ENCODE data around the gene CPA3.

DNA sequence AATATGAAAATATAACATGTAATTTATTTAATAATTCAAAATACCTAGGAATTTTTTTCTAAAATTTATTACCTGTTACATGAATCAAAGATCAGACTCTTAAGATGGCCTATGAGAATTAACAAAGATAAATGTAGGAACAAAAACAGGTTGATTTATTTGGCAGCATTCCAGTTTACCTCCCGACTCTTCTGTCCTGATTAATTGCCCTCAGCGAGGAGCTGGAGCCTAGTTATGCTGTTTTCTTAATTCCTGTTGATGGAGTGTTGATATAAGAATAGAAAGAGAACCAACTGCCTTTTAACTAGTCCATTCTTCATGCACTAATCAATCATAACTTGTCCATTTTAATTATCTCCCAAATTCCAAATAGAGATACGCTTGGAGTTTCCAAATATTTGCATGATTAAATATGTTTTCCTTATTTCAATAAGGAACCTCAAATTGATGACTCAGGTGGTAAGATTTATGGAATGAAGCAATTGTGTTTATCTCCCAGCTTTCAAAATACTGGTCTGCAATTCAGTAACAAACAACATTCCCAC lies 48.0 kb upstream of the CPA3 start:
- no peak for TF ChIP-seq POLR2A (IDR thresholded peaks at IDR 0.05)
- TF ChIP-seq, protein P1, sequence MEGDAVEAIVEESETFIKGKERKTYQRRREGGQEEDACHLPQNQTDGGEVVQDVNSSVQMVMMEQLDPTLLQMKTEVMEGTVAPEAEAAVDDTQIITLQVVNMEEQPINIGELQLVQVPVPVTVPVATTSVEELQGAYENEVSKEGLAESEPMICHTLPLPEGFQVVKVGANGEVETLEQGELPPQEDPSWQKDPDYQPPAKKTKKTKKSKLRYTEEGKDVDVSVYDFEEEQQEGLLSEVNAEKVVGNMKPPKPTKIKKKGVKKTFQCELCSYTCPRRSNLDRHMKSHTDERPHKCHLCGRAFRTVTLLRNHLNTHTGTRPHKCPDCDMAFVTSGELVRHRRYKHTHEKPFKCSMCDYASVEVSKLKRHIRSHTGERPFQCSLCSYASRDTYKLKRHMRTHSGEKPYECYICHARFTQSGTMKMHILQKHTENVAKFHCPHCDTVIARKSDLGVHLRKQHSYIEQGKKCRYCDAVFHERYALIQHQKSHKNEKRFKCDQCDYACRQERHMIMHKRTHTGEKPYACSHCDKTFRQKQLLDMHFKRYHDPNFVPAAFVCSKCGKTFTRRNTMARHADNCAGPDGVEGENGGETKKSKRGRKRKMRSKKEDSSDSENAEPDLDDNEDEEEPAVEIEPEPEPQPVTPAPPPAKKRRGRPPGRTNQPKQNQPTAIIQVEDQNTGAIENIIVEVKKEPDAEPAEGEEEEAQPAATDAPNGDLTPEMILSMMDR (IDR thresholded peaks at IDR 0.05), result no peak
